Large intestine (tissue), 3 donors: ENCODE measurements around the gene ZMYND11. TPM values are rescaled to one million over a fixed set of nuclear protein-coding genes. Genes with fewer than 3 reads are reported as not detected.

Experiments used
- DNase-seq, 2 donors: peaks; one replicate each; pipeline versions ENCODE4 v3.0.0 to v3.0.0-alpha.2; 2013
- H3K27ac ChIP-seq: one replicate; pipeline ENCODE4 v1.5.1; 2013; ENCODE audit warnings: low read length
- H3K27me3 ChIP-seq: 2 replicates; pipeline ENCODE4 v1.6.1; 2013; ENCODE audit warnings: low read length; ENCODE audit not compliant: control insufficient read depth, insufficient read depth
- H3K36me3 ChIP-seq: 2 replicates; pipeline ENCODE4 v1.6.1; 2013; ENCODE audit warnings: low read length; ENCODE audit not compliant: control insufficient read depth, insufficient read depth
- H3K4me1 ChIP-seq: one replicate; pipeline ENCODE4 v1.6.1; 2013; ENCODE audit warnings: low read length; ENCODE audit not compliant: control insufficient read depth, insufficient read depth
- H3K4me3 ChIP-seq: one replicate; pipeline ENCODE4 v1.5.1; 2013; ENCODE audit warnings: low read length
- H3K9me3 ChIP-seq: one replicate; pipeline ENCODE4 v1.6.1; 2013; ENCODE audit warnings: mild to moderate bottlenecking, low read depth, low read length, moderate library complexity; ENCODE audit not compliant: control insufficient read depth
- WGBS: methylation state at CpG from one replicate; pipeline ENCODE4 v1.1.5; 2013; ENCODE audit warnings: low lambda C conversion rate; ENCODE audit not compliant: insufficient coverage; 5-methylcytosine and 5-hydroxymethylcytosine counted together
- polyA plus RNA-seq: library from polyadenylated mRNA; unstranded; fragments of 120-200 nt; gene quantifications from one replicate; pipeline ENCODE4 v1.2.1, GENCODE V29; 2013

The ZMYND11 gene
- polyA plus RNA-seq, 1 donor, result 69.8 TPM

DNA sequence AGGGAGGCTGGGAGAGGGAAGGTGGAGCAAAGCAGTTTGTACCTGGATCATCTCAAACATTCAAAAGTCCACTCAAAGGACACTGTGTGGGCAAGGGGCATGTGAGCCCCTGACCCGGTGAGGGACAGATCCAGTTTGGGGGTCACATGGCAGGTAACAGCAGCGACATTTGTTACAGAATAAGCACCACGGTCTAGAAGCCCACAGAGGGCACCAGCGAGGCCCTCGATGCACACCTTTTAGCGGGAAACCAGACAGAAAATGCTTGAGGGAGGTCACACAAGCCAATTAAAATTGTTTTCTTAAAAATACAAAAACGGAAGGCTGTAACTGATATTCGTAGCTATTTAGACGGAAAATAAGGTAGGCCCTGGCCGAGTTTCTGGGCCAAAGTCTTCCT is 144.4 kb downstream of the ZMYND11 start:
- DNase-seq, result no peak
- peaks cover 73% of the 10 kb centered on the region for H3K36me3 ChIP-seq
- no peak overlapping the region for H3K27ac ChIP-seq
- H3K9me3 ChIP-seq, result no peaks in the 10 kb centered on the region
- no peak overlapping the region for H3K4me3 ChIP-seq
- H3K27me3 ChIP-seq, result no peaks in the 10 kb centered on the region
- H3K4me1 ChIP-seq, result no peaks in the 10 kb centered on the region
- 100% methylated on average over 2 of the region's 10 CpGs for WGBS

DNA sequence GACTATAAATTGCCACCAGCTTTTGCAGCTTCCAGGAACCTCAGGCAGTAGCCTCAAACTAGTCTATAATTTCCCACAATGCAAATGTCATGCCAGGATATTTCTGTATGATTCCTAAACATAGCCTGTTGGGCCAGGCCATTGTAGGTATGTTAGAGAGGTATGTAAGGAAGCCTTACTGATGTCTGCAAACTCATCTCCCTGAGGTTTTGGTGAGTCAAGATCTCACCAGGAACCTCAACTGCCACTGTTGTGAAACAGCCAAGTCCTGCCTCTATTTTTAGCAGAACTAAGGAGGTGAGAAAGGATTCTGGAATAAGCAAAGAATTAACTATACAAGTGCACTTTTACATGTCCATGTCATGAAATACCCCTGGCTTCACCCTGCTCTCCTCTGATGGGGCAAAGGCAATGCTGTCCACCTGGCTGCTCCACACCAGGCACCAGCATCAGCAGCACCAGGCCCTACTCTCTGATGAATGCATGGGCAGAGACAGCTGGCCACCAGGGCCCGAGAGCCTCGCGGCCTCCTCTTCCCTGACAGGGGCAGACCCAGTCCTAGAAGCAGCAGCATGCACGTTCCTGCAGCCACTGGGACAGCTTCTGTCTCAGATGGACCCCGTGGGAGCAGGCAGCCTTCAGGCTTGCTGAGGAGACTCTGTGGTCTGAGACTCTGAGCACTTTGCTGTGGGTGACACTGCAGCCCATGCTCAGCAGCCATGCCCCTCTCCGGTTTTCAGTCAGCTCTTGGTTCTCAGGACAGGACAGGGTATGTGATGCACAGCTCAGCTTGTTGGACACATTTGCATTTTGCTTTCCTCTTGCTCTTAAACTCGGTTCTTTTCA is 147.3 kb downstream of the ZMYND11 start:
- no peaks in the 10 kb centered on the region for H3K4me1 ChIP-seq
- no peaks in the 10 kb centered on the region for H3K9me3 ChIP-seq
- H3K4me3 ChIP-seq, result no peak overlapping the region
- no peak overlapping the region for H3K27ac ChIP-seq
- no peaks in the 10 kb centered on the region for H3K27me3 ChIP-seq
- peaks cover 81% of the 10 kb centered on the region for H3K36me3 ChIP-seq
- DNase-seq, result no peak
- WGBS, result no CpG with 5 or more reads among the region's 7 CpGs

- Histone ChIP-seq H3K27me3 (no peaks in the 10 kb centered on the region), H3K27ac (no peak overlapping the region), H3K4me3 (no peak overlapping the region), H3K4me1 (no peaks in the 10 kb centered on the region), H3K36me3 (peaks cover 80% of the 10 kb centered on the region), H3K9me3 (no peaks in the 10 kb centered on the region)
- no CpG with 5 or more reads among the region's 8 CpGs for WGBS
- DNase-seq, result no peak
Measured at GRCh38 chr10:283140-283479, 147.9 kb downstream of the ZMYND11 start.

GRCh38 chr10:283916-284356 is 148.7 kb downstream of the ZMYND11 start:
- peaks cover 80% of the 10 kb centered on the region for H3K36me3 ChIP-seq
- H3K4me3 ChIP-seq, result no peak overlapping the region
- DNase-seq, result no peak
- H3K4me1 ChIP-seq, result no peaks in the 10 kb centered on the region
- H3K27me3 ChIP-seq, result no peaks in the 10 kb centered on the region
- no peak overlapping the region for H3K27ac ChIP-seq
- no peaks in the 10 kb centered on the region for H3K9me3 ChIP-seq
- 89% methylated on average over 3 of the region's 7 CpGs for WGBS

DNA sequence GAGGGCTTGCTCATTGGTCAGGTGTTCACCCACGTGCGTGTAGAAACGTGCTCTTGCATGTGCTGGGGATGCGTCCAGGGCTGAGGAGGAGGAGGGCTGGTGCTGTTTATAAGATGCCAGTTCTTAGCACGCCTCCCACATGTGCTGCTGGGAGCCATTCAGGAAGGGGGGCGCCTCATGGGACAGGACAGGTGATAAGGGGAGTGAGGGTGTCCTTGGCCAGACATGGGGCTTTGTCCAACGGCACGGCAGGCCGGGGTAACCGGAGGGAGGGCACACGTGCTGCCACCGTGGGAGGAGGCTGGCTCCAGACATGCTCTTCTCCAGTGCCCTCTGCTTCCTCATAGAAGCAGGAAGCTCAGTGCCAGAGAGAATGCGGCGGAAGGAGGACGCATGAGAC is 150.0 kb downstream of the ZMYND11 start:
- no peak overlapping the region for H3K4me3 ChIP-seq
- no CpG with 5 or more reads among the region's 15 CpGs for WGBS
- H3K9me3 ChIP-seq, result no peaks in the 10 kb centered on the region
- H3K27me3 ChIP-seq, result no peaks in the 10 kb centered on the region
- no peak for DNase-seq
- no peaks in the 10 kb centered on the region for H3K4me1 ChIP-seq
- peaks cover 80% of the 10 kb centered on the region for H3K36me3 ChIP-seq
- no peak overlapping the region for H3K27ac ChIP-seq

- 94% methylated on average over 3 of the region's 4 CpGs for WGBS
- Histone ChIP-seq H3K36me3 (peaks cover 74% of the 10 kb centered on the region), H3K4me1 (no peaks in the 10 kb centered on the region), H3K27ac (no peak overlapping the region), H3K27me3 (no peaks in the 10 kb centered on the region), H3K4me3 (no peak overlapping the region), H3K9me3 (no peaks in the 10 kb centered on the region)
- DNase-seq, result no peak
Measured at GRCh38 chr10:287026-287709, 151.9 kb downstream of the ZMYND11 start.

GRCh38 chr10:287814-288213 is 152.6 kb downstream of the ZMYND11 start:
- Histone ChIP-seq H3K4me1 (no peaks in the 10 kb centered on the region), H3K36me3 (peaks cover 68% of the 10 kb centered on the region), H3K27ac (no peak overlapping the region), H3K9me3 (no peaks in the 10 kb centered on the region), H3K4me3 (no peak overlapping the region), H3K27me3 (no peaks in the 10 kb centered on the region)
- WGBS, result no CpG with 5 or more reads among the region's 4 CpGs
- no peak for DNase-seq

GRCh38 chr10:288316-289200 is 153.3 kb downstream of the ZMYND11 start:
- Histone ChIP-seq H3K4me3 (no peak overlapping the region), H3K9me3 (no peaks in the 10 kb centered on the region), H3K27ac (no peak overlapping the region), H3K36me3 (peaks cover 61% of the 10 kb centered on the region), H3K4me1 (no peaks in the 10 kb centered on the region), H3K27me3 (no peaks in the 10 kb centered on the region)
- WGBS, result 100% methylated on average over 1 of the region's 27 CpGs
- no peak for DNase-seq

GRCh38 chr10:289581-289980 is 154.3 kb downstream of the ZMYND11 start:
- H3K36me3 ChIP-seq, result peaks cover 57% of the 10 kb centered on the region
- H3K27me3 ChIP-seq, result no peaks in the 10 kb centered on the region
- no peak for DNase-seq
- no peak overlapping the region for H3K27ac ChIP-seq
- H3K4me3 ChIP-seq, result no peak overlapping the region
- H3K4me1 ChIP-seq, result no peaks in the 10 kb centered on the region
- no peaks in the 10 kb centered on the region for H3K9me3 ChIP-seq
- WGBS, result 100% methylated on average over 1 of the region's 9 CpGs

DNA sequence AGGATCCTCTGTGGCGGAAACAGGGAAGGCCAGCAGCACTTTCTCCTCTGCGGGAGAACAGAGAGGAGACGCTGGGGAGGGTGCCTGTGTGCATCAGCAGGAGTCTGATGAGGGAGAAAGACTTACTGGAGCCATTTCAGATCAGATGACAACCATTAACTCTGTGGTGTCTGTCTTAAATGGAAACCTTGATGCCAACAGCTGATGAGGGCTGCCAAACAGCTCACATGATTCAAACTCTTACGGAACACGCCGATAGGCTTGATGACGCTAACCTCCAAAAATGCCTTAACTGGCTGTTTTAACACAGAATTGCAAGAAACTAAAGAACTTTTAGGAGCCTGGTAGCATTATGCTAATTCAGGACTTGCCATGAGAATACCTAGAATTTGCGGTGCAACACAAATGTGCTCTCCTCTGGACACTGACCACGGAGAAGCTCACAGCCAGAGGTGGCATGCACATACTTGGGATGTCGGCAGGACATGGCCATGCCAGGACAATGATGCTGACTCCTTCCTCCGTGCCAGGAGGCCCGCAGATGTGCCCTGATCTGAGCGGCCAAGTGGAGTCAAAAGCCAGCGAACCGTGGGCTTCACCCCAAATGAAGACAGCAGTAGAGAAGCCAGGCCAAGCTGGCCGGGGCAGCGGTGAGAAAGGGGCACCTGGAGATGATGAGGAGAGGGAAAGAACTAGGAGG is 154.9 kb downstream of the ZMYND11 start:
- Histone ChIP-seq H3K27me3 (no peaks in the 10 kb centered on the region), H3K4me1 (no peaks in the 10 kb centered on the region), H3K36me3 (peaks cover 52% of the 10 kb centered on the region), H3K4me3 (no peak overlapping the region), H3K9me3 (no peaks in the 10 kb centered on the region), H3K27ac (no peak overlapping the region)
- WGBS, result no CpG with 5 or more reads among the region's 17 CpGs
- DNase-seq, result no peak
